Progenitor cell of endocrine pancreas (in vitro differentiated cells): ENCODE results near the gene NRIP2. TPM values are rescaled to one million over a fixed set of nuclear protein-coding genes. Genes with fewer than 3 reads are reported as not detected.
A peak's percentile ranks its signal among the peaks of the same experiment; 100 is the strongest.

ENCODE experiments used
- DNase-seq: peaks from one replicate; pipeline ENCODE4 v3.0.0; 2021; ENCODE audit warnings: low spot score; ENCODE audit not compliant: unreplicated experiment
- H3K27ac Mint-ChIP-seq: 2 replicates; pipeline ENCODE4 v1.8.0; 2021; ENCODE audit warnings: mild to moderate bottlenecking, moderate library complexity, mixed read lengths
- H3K27me3 Mint-ChIP-seq: 2 replicates; pipeline ENCODE4 v1.8.0; 2021; ENCODE audit warnings: mixed read lengths
- H3K36me3 Mint-ChIP-seq: 2 replicates; pipeline ENCODE4 v1.8.0; 2022; ENCODE audit warnings: mixed read lengths; ENCODE audit not compliant: insufficient read depth
- H3K4me1 Mint-ChIP-seq: 2 replicates; pipeline ENCODE4 v1.8.0; 2021; ENCODE audit warnings: low read depth, mixed read lengths
- H3K4me3 Mint-ChIP-seq: 2 replicates; pipeline ENCODE4 v1.8.0; 2021; ENCODE audit warnings: low read depth, mild to moderate bottlenecking, moderate library complexity, mixed read lengths
- H3K9me3 Mint-ChIP-seq: 2 replicates; pipeline ENCODE4 v1.8.0; 2021; ENCODE audit warnings: low read depth, mixed read lengths
- CTCF ChIP-seq: fragments of 200-600 bp; sonication (generic); IDR thresholded peaks from one replicate; pipeline ENCODE4 v1.5.0; 2021; ENCODE audit warnings: antibody characterized with exemption, mild to moderate bottlenecking; ENCODE audit not compliant: unreplicated experiment
- total RNA-seq: library from RNA; stranded (reverse); gene quantifications from 2 replicates; pipeline ENCODE4 v1.2.1, GENCODE V29; 2021

Gene NRIP2
- total RNA-seq, 1 donor from 2014 or later: not detected

DNA sequence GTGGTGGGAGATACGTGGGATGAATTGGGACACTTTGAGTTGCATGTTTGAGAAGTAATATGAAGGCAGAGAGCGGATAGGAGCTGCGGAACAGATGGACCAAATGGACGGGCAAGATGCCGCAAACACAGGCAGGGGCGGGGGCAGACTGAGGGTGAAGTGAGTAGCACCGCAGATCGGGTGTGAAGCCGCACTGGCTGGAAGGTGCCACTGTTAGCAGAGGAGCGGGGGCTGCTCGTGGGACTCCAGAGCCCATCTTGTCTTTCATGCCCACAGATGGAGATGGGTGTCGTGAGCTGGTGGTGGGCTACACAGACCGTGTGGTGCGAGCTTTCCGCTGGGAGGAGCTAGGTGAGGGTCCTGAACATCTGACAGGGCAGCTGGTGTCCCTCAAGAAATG is 15.0 kb downstream of the NRIP2 start:
- Mint-ChIP-seq H3K27ac (no peak overlapping the region), H3K4me3 (no peak overlapping the region), H3K36me3 (peaks cover 35% of the 10 kb centered on the region), H3K27me3 (no peaks in the 10 kb centered on the region), H3K9me3 (no peaks in the 10 kb centered on the region), H3K4me1 (no peaks in the 10 kb centered on the region)
- no peak for DNase-seq
- no peak for TF ChIP-seq CTCF

DNA sequence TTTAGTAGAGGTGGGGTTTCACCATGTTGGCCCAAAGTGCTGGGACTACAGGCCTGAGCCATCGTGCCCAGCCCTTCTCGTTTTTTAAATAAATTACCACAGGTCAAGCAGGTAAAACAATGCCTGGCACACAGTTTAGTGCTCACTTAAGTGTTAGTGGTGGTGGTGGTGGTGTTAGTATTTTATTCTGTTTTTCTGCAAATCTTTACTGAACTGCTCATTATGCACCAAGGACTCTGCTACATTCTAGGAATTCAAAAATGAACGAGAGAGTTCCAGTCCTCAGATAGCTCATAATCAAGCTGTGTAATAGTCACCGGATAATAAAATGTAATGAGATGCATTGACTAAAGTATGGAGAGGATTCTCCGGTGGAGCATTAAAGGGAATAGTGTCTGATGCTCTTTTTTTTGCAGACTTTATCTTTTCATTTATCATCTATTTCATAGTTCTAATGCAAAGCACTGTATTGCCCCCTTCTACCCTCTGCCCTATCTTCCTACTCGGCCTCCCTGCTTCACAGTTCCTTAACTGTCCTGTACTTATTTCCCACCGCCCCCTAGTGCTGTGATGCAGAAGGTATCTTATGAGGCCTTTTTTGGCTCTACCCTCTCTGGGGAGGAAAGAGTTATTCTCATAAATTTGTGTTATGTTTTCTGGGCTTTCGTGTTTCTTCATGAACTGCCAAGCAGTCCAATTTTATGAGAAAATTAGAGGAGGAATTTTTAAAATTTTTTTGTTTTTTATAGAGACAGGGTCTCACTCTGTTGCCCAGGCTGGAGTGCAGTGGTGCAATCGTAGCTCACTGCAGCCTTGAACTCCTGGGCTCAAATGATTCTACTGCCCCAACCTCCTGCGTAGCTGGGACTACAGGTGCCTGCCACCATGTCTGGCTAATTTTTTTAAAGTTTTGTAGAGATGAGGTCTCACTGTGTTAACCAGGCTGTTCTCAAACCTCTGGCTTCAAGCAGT is 21.3 kb downstream of the NRIP2 start:
- peak overlapping the region; percentile 100 for H3K27ac Mint-ChIP-seq
- H3K9me3 Mint-ChIP-seq: no peaks in the 10 kb centered on the region
- peaks cover 14% of the 10 kb centered on the region for H3K4me1 Mint-ChIP-seq
- H3K4me3 Mint-ChIP-seq: peak overlapping the region; percentile 100
- peaks cover 13% of the 10 kb centered on the region for H3K36me3 Mint-ChIP-seq
- H3K27me3 Mint-ChIP-seq: no peaks in the 10 kb centered on the region
- DNase-seq: no peak
- peak; percentile 76 for TF ChIP-seq CTCF

DNA sequence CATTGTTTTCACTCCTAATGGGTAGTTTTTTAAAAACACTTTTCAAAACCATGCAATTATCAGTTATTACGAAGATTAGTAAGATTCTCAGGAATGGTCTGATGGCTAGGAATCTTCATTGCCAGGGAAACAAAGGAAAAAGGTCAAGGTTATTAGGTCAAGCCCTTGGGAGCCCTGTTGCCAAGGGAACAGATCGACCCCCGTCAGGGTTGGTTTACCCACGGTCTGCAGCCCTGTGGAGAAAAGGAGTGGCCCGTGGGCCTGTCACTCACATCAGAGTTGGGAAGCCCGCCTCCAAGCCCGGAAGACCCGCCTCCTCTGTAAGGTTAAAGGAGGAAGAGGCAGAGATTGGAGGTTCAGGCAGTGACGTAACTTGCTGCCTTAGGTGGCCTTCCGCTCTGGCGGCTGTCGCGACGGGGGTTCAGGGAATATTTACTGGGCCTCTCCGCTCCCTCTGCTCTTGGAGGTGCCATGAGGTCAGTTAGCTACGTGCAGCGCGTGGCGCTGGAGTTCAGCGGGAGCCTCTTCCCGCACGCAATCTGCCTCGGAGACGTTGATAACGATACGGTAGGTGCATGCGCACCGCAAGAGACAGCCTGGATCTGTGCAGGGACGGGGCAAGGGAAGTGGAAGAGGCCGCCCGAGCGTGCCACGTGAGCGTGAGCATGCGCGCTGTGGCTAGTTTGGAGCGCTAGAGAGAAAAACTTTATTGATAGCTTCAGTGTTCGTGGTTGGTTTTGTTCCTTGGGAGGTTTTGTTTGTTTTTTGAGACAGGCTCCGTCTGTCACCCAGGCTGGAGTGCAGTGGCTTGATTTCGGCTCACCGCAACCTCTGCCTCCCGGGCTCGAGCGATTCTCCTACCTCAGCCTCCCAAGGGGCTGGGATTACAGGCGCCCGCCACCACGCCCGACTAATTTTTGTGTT is 22.3 kb downstream of the NRIP2 start, which contains the start of gene ITFG2:
ITFG2 (plus strand) TSS at position 379 of the 924 bp plus-strand sequence; CDS start at position 472, 93 bp downstream.
- Mint-ChIP-seq H3K4me1 (peaks cover 14% of the 10 kb centered on the region), H3K27me3 (no peaks in the 10 kb centered on the region), H3K4me3 (peak within 1 kb of the TSS; percentile 100), H3K27ac (peak within 1 kb of the TSS; percentile 100), H3K36me3 (peaks cover 7% of the 10 kb centered on the region), H3K9me3 (no peaks in the 10 kb centered on the region)
- peak; percentile 98 for DNase-seq
- TF ChIP-seq CTCF: no peak

GRCh38 chr12:2811801-2812200 is 23.0 kb downstream of the NRIP2 start:
- no peak for DNase-seq
- H3K27ac Mint-ChIP-seq: peak overlapping the region; percentile 66
- TF ChIP-seq CTCF: no peak
- H3K27me3 Mint-ChIP-seq: no peaks in the 10 kb centered on the region
- peak overlapping the region; percentile 3 for H3K4me3 Mint-ChIP-seq
- no peaks in the 10 kb centered on the region for H3K9me3 Mint-ChIP-seq
- peaks cover 4% of the 10 kb centered on the region for H3K36me3 Mint-ChIP-seq
- peaks cover 14% of the 10 kb centered on the region for H3K4me1 Mint-ChIP-seq

DNA sequence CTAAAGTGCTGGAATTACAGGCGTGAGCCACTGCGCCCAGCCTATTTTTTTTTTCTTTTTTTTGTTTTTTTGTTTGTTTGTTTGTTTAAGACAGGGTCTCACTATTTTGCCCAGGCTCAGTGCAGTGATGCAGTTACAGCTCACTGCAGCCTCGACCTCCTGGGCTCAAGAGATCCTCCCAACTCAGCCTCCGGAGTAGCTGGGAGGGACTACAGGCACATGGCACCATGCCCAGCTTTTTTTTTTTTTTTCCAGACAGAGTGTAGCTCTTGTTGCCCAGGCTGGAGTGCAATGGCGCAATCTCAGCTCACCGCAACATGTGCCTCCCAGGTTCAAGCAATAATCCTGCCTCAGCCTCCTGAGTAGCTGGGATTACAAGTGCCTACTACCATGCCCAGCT is 28.1 kb downstream of the NRIP2 start:
- peaks cover 3% of the 10 kb centered on the region for H3K4me1 Mint-ChIP-seq
- no peaks in the 10 kb centered on the region for H3K27me3 Mint-ChIP-seq
- no peak overlapping the region for H3K27ac Mint-ChIP-seq
- no peak overlapping the region for H3K4me3 Mint-ChIP-seq
- H3K9me3 Mint-ChIP-seq: no peaks in the 10 kb centered on the region
- no peak for TF ChIP-seq CTCF
- no peak for DNase-seq
- peaks cover 20% of the 10 kb centered on the region for H3K36me3 Mint-ChIP-seq
